HepG2 (cell line): ENCODE data around the gene MAMSTR. TPM values are rescaled to one million over a fixed set of nuclear protein-coding genes. Genes with fewer than 3 reads are reported as not detected.

Experiments used
- CBFB ChIP-seq: sonication (generic); formaldehyde crosslinking; IDR thresholded peaks from 2 replicates; pipeline ENCODE4 v1.4.0; 2020; ENCODE audit warnings: missing genetic modification reagents
- GABPA ChIP-seq, 2 experiments: IDR thresholded peaks; 2 replicates each; pipeline ENCODE4 v1.6.1; 2011 to 2016; ENCODE audit warnings: low read depth in 2 of 2, low read length in 1 of 2, missing biosample characterization in 1 of 2, missing genetic modification characterization in 1 of 2
- NR2C2 ChIP-seq: sonication (generic); formaldehyde crosslinking; IDR thresholded peaks from 2 replicates; pipeline ENCODE4 v1.4.0; 2020; ENCODE audit warnings: missing genetic modification reagents, mild to moderate bottlenecking, moderate library complexity, borderline replicate concordance
- POLR2A ChIP-seq, 2 experiments: IDR thresholded peaks; 2 replicates each; pipeline ENCODE4 v1.6.1; 2011; ENCODE audit warnings: low read depth in 2 of 2, low read length in 2 of 2, mild to moderate bottlenecking in 1 of 2, moderate library complexity in 1 of 2; ENCODE audit not compliant: insufficient read depth in 1 of 2
- RXRA ChIP-seq: sonication (generic); formaldehyde crosslinking; IDR thresholded peaks from 2 replicates; pipeline ENCODE4 v1.5.1; 2020; ENCODE audit warnings: missing genetic modification reagents
- ZNF205 ChIP-seq: IDR thresholded peaks from 2 replicates; pipeline ENCODE4 v1.6.1; 2018; ENCODE audit warnings: missing biosample characterization, missing genetic modification reagents
- ZNF33A ChIP-seq: sonication (generic); formaldehyde crosslinking; IDR thresholded peaks from 2 replicates; pipeline ENCODE4 v1.5.1; 2020; ENCODE audit warnings: missing genetic modification reagents, mild to moderate bottlenecking, moderate library complexity, borderline replicate concordance
- ZNF446 ChIP-seq: sonication (generic); formaldehyde crosslinking; IDR thresholded peaks from 2 replicates; pipeline ENCODE4 v1.5.0; 2020; ENCODE audit warnings: mild to moderate bottlenecking, missing genetic modification reagents
- ZNF549 ChIP-seq: sonication (generic); formaldehyde crosslinking; IDR thresholded peaks from 2 replicates; pipeline ENCODE4 v1.5.0; 2020; ENCODE audit warnings: missing genetic modification reagents
- ZNF556 ChIP-seq: sonication (generic); formaldehyde crosslinking; IDR thresholded peaks from 2 replicates; pipeline ENCODE4 v1.4.0; 2020; ENCODE audit warnings: mild to moderate bottlenecking, missing genetic modification reagents, borderline replicate concordance
- ZNF577 ChIP-seq: sonication (generic); formaldehyde crosslinking; IDR thresholded peaks from 2 replicates; pipeline ENCODE4 v1.4.0; 2020; ENCODE audit warnings: mild to moderate bottlenecking, low read depth, missing genetic modification reagents, borderline replicate concordance
- ZNF773 ChIP-seq: sonication (generic); formaldehyde crosslinking; IDR thresholded peaks from 2 replicates; pipeline ENCODE4 v1.4.0; 2020; ENCODE audit warnings: missing genetic modification reagents, borderline replicate concordance
- ZSCAN29 ChIP-seq: sonication (generic); formaldehyde crosslinking; conservative IDR thresholded peaks from 2 replicates; pipeline ENCODE4 v1.4.0; 2020; ENCODE audit warnings: mild to moderate bottlenecking, missing genetic modification reagents
- ZSCAN9 ChIP-seq: IDR thresholded peaks from 2 replicates; pipeline ENCODE4 v1.6.1; 2016; ENCODE audit warnings: borderline replicate concordance
- polyA plus RNA-seq, 8 experiments: library from polyadenylated mRNA; depleted of rRNA in 3 of 8; stranded (reverse) in 7 of 8; unstranded in 1 of 8; fragments of >200 nt; fragmentation: Illumina TruSeq in 4 of 8; extraction: Trizol in 4 of 8; gene quantifications; 2 replicates each; pipeline versions ENCODE4 v1.2.1 to v1.2.3, GENCODE V29; 2011 to 2016; ENCODE audit warnings: low read depth in 4 of 8, missing spikeins in 1 of 8, mixed read lengths in 1 of 8; ENCODE audit not compliant: insufficient read depth in 1 of 8
- total RNA-seq, 5 experiments: library from RNA; depleted of rRNA; stranded (reverse); fragments of >200 nt; fragmentation: Illumina TruSeq; extraction: Trizol; gene quantifications; 2 replicates each; pipeline ENCODE4 v1.2.3, GENCODE V29; 2016; ENCODE audit warnings: low read depth in 1 of 5
- TF ChIP-seq, protein P1 (sequence below): IDR thresholded peaks from 2 replicates; pipeline ENCODE4 v1.6.1; 2016; ENCODE audit warnings: missing biosample characterization, missing genetic modification reagents, low read depth
- TF ChIP-seq, protein P2 (sequence below): sonication (generic); formaldehyde crosslinking; IDR thresholded peaks from 2 replicates; pipeline ENCODE4 v1.5.1; 2020; ENCODE audit warnings: mild to moderate bottlenecking, missing genetic modification reagents
- TF ChIP-seq, protein P3 (sequence below): sonication (generic); formaldehyde crosslinking; IDR thresholded peaks from 2 replicates; pipeline ENCODE4 v1.5.1; 2020; ENCODE audit warnings: mild to moderate bottlenecking, missing genetic modification reagents, borderline replicate concordance

Gene MAMSTR
- total and polyA plus RNA-seq, 2 of the 13 experiments (the other 11 are each of a cell fraction or from before 2014, with no cell fraction given): 2.2 to 2.4 TPM

DNA sequence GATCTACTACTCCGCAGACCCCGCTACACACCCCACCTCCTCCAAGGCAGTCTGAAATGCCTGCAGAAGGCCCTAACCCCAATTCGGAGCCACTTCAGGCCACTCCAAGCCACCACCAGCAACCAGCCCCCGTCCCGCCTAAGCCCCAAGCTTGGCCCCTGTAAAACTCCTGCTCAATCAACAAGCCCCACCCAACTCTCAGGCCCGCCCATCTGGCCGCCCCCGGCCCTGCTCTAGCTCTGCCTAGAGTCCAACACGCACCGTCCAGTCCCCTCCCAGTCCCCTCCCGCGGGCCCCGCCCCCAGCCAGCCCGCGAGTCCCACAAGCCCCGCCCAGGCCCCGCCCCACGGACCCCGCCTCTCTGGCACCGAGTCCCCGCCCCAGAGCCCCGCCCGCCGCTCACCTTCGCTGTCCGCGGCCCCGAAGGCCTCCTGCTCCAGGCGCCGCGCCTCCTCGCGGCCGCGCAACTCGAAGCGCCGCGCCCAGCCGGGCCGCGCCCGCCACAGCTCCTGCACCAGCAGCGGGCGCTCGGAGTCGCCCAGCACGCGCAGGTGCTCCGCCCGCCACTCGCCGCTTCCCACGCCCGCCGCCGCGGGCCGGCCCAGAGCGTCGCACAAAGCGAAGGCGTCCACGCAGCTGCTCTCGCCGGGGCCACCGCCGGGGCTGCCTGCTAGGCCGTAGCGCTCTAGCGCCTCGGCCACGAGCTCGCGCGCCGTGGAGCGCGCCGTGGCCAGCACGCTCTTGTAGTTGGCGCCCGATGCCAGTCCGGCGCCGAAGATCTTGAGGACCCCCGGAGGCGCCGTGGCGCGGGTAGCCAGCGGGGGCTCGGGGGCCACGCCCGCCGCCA, 19.3 kb upstream of the MAMSTR start (continued):
- TF ChIP-seq ZSCAN9 (no peak), ZNF577 (CRISPR knock-in tag) (no peak), ZNF446 (CRISPR knock-in tag) (0 out of 2 replicates have a peak, but pooled peaks have one; percentile 30), RXRA (CRISPR knock-in tag) (no peak), ZNF773 (CRISPR knock-in tag) (no peak; the same call in 1 of the 2 replicates), POLR2A (IDR thresholded peaks at IDR 0.05; ENCODE audit: insufficient read depth in 1 of 2, low read depth in 2 of 2, low read length in 2 of 2) (peak; percentile 61 to 91), ZNF33A (CRISPR knock-in tag) (no peak), GABPA (IDR thresholded peaks at IDR 0.05; ENCODE audit: low read depth, low read length) (no peak), GABPA (CRISPR knock-in tag; IDR thresholded peaks at IDR 0.05; ENCODE audit: low read depth) (no peak), ZNF549 (CRISPR knock-in tag) (no peak), ZNF556 (CRISPR knock-in tag) (0 out of 2 replicates have a peak, but pooled peaks have one; percentile 41), ZNF205 (CRISPR knock-in tag) (no peak), ZSCAN29 (CRISPR knock-in tag) (no peak), NR2C2 (peak; percentile 56; the same call in 1 of the 2 replicates), CBFB (no peak)
- TF ChIP-seq, protein P1, sequence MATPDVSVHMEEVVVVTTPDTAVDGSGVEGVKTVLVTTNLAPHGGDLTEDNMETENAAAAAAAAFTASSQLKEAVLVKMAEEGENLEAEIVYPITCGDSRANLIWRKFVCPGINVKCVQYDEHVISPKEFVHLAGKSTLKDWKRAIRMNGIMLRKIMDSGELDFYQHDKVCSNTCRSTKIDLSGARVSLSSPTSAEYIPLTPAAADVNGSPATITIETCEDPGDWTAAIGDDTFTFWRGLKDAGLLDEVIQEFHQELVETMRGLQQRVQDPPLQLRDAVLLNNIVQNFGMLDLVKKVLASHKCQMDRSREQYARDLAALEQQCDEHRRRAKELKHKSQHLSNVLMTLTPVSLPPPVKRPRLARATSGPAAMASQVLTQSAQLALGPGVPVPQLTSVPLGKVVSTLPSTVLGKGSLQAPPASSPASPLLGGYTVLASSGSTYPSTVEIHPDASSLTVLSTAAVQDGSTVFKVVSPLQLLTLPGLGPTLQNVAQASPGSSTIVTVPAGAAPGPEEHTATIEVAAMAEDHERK (CRISPR knock-in tag): no peak
- TF ChIP-seq, protein P2, sequence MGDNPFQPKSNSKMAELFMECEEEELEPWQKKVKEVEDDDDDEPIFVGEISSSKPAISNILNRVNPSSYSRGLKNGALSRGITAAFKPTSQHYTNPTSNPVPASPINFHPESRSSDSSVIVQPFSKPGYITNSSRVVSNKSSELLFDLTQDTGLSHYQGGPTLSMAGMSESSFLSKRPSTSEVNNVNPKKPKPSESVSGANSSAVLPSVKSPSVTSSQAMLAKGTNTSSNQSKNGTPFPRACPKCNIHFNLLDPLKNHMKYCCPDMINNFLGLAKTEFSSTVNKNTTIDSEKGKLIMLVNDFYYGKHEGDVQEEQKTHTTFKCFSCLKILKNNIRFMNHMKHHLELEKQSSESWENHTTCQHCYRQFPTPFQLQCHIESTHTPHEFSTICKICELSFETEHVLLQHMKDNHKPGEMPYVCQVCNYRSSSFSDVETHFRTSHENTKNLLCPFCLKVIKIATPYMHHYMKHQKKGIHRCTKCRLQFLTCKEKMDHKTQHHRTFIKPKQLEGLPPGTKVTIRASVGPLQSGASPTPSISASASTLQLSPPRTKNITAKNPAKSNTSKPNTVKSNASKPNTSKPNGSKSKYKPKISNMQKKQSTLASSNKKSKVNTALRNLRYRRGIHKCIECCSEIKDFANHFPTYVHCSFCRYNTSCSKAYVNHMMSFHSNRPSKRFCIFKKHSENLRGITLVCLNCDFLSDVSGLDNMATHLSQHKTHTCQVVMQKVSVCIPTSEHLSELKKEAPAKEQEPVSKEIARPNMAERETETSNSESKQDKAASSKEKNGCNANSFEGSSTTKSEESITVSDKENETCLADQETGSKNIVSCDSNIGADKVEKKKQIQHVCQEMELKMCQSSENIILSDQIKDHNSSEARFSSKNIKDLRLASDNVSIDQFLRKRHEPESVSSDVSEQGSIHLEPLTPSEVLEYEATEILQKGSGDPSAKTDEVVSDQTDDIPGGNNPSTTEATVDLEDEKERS (CRISPR knock-in tag): no peak
- TF ChIP-seq, protein P3, sequence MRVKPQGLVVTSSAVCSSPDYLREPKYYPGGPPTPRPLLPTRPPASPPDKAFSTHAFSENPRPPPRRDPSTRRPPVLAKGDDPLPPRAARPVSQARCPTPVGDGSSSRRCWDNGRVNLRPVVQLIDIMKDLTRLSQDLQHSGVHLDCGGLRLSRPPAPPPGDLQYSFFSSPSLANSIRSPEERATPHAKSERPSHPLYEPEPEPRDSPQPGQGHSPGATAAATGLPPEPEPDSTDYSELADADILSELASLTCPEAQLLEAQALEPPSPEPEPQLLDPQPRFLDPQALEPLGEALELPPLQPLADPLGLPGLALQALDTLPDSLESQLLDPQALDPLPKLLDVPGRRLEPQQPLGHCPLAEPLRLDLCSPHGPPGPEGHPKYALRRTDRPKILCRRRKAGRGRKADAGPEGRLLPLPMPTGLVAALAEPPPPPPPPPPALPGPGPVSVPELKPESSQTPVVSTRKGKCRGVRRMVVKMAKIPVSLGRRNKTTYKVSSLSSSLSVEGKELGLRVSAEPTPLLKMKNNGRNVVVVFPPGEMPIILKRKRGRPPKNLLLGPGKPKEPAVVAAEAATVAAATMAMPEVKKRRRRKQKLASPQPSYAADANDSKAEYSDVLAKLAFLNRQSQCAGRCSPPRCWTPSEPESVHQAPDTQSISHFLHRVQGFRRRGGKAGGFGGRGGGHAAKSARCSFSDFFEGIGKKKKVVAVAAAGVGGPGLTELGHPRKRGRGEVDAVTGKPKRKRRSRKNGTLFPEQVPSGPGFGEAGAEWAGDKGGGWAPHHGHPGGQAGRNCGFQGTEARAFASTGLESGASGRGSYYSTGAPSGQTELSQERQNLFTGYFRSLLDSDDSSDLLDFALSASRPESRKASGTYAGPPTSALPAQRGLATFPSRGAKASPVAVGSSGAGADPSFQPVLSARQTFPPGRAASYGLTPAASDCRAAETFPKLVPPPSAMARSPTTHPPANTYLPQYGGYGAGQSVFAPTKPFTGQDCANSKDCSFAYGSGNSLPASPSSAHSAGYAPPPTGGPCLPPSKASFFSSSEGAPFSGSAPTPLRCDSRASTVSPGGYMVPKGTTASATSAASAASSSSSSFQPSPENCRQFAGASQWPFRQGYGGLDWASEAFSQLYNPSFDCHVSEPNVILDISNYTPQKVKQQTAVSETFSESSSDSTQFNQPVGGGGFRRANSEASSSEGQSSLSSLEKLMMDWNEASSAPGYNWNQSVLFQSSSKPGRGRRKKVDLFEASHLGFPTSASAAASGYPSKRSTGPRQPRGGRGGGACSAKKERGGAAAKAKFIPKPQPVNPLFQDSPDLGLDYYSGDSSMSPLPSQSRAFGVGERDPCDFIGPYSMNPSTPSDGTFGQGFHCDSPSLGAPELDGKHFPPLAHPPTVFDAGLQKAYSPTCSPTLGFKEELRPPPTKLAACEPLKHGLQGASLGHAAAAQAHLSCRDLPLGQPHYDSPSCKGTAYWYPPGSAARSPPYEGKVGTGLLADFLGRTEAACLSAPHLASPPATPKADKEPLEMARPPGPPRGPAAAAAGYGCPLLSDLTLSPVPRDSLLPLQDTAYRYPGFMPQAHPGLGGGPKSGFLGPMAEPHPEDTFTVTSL (CRISPR knock-in tag): peak; percentile 16; the same call in 1 of the 2 replicates
